Stimulated activated CD8-positive, alpha-beta memory T cell treated with anti-CD3 and anti-CD28 coated beads, Interleukin-12 subunit alpha, Interleukin-12 subunit beta, amount 100 ng/mL, for 4 hours (primary cell): ENCODE data around the gene SLC35D1.
"Not testable (repeated sequence)": the region's sequence is repeated elsewhere in the genome, so short reads cannot be mapped to it uniquely, and the experiment has no call there.

Experiments
- DNase-seq: peaks from one replicate; pipeline ENCODE4 v3.0.0-alpha.2; 2020; ENCODE audit warnings: low read depth

SLC35D1 gene

DNA sequence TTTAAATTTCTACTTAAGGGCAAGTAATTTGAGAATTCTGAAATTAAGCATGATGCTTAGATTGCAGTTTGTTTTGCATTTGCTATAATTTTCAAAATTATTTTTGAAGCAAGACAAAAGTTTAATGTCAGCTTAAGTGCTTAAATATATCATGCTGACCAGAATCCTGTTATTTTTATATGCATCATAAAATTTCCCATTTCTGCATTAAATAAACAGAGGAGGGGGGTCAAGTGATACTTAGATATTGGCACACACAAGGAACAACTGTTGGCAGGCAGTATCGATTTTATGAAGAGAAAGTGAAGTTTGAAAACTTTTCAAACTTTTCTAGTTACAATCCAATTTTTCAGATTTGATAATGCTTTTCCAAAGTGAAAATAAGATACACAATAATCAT is 68.1 kb downstream of the SLC35D1 start:
- DNase-seq: no peak

GRCh38 chr1:66984491-66984890 is 69.5 kb downstream of the SLC35D1 start:
- DNase-seq: no peak

- no peak for DNase-seq
Observed at GRCh38 chr1:66982561-66983260, 71.2 kb downstream of the SLC35D1 start.

DNA sequence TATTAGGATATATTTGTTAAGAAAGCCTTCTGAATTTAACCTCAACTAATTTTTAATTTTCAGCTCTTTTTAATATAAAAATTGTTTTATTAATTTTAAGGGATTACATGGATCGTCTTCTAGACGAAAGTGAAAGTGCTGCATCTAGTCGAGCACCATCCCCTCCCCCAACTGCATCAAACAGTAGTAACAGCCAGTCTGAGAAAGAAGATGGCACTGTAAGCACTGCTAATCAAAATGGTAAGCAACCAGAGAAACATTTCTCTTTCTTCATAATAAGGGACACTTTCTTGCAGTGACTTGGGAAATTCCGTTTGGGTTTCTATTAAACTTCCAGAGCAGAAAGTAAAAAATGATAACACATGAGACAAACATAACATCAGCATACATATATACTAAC is 72.3 kb downstream of the SLC35D1 start:
- DNase-seq: no peak

GRCh38 chr1:66980745-66981367 is 73.1 kb downstream of the SLC35D1 start:
- DNase-seq: no peak

- DNase-seq: not testable (repeated sequence)
Observed at GRCh38 chr1:66979621-66980020, 74.3 kb downstream of the SLC35D1 start.

- DNase-seq: no peak
Observed at GRCh38 chr1:66978201-66978600, 75.7 kb downstream of the SLC35D1 start.

DNA sequence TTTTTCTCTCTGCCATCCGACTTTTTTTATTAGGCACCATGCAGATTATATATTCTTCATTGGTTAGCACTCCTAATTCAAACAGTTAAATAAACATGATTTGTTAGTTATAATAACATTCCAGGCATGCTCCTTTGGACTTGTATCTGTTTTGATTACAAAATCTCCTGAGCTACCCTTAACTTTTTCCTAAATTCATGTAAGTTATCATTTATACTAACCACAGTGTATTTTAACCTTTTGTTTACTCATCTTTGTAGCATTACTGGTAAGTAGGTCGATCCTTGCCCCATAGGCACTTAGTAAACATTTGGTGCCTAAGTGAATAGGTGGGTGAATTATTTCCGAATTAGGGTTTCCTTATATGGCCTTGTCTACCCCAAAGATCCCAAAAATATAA is 85.4 kb downstream of the SLC35D1 start:
- DNase-seq: no peak

- DNase-seq: not testable (repeated sequence)
Observed at GRCh38 chr1:66966188-66966873, 87.6 kb downstream of the SLC35D1 start.

GRCh38 chr1:66957938-66958337 is 96.0 kb downstream of the SLC35D1 start:
- DNase-seq: no peak

- no peak for DNase-seq
Observed at GRCh38 chr1:66954208-66954607, 99.7 kb downstream of the SLC35D1 start.

GRCh38 chr1:66951513-66951912 is 102.4 kb downstream of the SLC35D1 start:
- no peak for DNase-seq
